A172 (cell line): ENCODE results near the gene TMEM38B. TPM values are rescaled to one million over a fixed set of nuclear protein-coding genes. Genes with fewer than 3 reads are reported as not detected.

Source experiments
- DNase-seq: peaks from one replicate; pipeline ENCODE4 v3.0.0-alpha.2; 2015; ENCODE audit warnings: low spot score
- total RNA-seq: library from RNA; depleted of rRNA; stranded (reverse); fragments of >200 nt; shearing (Covaris generic); gene quantifications from 2 replicates; pipeline ENCODE4 v1.2.3, GENCODE V29; 2014; rRNA removed

The TMEM38B gene, protein sequence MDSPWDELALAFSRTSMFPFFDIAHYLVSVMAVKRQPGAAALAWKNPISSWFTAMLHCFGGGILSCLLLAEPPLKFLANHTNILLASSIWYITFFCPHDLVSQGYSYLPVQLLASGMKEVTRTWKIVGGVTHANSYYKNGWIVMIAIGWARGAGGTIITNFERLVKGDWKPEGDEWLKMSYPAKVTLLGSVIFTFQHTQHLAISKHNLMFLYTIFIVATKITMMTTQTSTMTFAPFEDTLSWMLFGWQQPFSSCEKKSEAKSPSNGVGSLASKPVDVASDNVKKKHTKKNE
- 32.5 and 50.0 TPM in 2 replicates for total RNA-seq

DNA sequence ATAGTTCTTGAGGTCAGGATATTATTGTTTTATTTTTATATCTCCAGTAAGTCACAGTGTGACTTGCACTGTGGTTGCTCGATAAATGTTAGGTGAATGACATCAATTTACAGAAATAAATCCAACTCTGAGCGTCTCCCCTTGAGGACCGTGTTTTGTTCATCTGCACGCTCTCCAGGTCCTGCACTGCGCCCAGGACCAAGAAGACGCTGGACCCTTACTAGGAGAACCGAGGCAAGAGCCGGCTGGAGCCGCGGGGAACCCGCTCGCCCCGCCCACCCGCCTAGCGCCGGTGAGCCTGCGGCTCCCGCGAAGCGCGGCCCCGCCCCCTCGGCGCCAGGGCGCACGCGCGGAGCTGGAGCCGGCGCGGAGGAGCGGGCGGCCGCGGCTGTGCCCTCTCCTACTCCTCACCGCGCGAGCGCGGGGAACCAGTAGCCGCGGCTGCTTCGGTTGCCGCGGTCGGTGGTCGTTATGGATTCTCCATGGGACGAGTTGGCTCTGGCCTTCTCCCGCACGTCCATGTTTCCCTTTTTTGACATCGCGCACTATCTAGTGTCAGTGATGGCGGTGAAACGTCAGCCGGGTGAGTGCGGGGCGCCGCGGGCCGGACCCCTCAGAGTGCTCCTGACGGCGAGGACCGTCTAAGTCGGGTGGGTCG is at the start of gene TMEM38B:
TSS of gene TMEM38B (plus strand) at position 352 of the 658 bp plus-strand sequence. CDS start at position 472, 120 bp downstream.
- peak; percentile 56 for DNase-seq

DNA sequence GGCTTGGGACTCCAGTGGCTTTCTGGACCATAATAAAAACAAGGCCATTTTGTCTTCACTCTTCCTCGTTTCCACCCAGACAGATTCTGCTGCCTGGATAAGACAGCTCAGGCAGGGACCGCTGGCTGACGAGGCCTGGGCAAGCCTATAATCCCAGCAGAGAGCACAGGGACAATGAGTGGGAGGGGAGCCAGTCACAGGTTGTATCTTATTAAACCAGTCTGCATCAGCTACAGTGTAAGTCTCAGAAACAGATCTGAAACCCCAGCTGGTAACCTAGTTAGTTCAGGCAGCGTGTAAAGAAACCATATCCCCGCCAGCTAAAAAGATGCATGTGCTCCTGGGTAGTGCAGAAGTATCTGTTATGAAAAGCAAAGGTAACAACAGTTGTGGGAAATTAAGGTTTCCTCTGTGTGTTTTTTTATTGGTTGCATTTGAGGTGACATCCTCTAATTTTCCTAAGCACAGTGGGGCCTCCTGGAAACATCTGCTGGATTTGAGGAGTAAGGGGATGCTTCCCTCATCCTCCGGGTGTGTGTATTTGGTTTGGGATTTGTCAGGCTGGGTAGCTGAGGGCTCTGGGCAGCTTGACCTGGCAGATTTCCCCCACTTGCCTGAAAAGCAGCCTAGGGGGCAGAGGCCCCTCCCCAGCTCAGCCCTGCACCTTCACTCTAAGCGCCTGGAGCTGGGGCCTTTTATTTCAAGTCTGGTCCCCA is 47.3 kb upstream of the TMEM38B start:
- no peak for DNase-seq

DNA sequence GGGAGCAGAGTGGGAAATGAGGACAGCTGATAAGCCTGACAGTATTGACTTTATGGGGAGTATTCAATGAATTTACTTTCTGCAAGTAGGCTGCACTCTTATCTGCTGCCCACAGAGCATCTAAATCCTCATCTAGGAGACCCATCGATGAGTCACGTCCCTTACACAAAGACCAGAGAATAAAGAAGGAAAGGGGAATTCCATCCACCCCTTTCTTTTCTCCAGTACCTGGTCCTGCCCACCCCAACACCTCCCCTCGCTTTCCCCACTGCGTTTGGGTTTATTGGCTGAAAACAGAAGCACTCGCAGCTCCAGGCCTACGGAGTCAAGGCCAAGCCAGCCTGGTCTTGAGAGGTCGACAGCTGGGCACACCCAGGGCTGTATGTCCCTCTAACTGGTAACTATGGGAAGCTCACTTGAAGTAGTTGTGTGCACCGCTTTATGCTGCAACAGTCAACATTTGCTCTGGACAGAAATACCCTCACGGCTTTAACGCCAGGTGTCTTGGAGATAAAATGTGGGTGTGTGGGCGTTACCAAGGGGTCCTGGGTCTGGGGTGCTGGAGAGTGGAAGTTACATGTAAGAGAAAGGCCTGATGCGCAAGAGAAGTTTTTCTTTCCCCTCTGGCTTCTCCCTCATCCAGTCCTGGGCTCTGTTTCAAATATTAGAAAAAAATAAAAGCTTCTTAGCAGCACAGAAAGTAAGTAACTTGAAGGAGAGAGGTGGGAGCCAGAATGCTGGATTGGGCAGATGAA is 46.6 kb upstream of the TMEM38B start:
- DNase-seq, result peak; percentile 87

DNA sequence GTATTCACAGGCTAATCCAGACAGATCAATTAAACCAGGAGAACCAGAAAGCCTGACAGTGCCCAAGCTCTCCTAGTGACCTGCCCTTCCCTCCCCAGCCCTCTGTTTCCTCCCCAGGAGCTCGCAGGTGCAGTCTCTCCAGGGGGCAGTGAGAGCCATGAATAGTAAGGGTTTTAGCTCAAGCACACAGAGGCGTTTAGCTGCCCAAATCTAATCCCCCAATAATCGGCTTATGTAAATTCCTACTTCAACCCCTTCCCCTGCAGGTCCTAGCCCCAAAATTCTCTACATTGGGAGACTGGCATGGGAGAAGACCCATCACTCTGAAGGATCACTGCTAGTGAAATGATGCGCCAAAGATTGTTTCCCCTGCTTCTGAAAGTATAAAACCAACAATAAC is 42.5 kb upstream of the TMEM38B start:
- DNase-seq, result no peak

DNA sequence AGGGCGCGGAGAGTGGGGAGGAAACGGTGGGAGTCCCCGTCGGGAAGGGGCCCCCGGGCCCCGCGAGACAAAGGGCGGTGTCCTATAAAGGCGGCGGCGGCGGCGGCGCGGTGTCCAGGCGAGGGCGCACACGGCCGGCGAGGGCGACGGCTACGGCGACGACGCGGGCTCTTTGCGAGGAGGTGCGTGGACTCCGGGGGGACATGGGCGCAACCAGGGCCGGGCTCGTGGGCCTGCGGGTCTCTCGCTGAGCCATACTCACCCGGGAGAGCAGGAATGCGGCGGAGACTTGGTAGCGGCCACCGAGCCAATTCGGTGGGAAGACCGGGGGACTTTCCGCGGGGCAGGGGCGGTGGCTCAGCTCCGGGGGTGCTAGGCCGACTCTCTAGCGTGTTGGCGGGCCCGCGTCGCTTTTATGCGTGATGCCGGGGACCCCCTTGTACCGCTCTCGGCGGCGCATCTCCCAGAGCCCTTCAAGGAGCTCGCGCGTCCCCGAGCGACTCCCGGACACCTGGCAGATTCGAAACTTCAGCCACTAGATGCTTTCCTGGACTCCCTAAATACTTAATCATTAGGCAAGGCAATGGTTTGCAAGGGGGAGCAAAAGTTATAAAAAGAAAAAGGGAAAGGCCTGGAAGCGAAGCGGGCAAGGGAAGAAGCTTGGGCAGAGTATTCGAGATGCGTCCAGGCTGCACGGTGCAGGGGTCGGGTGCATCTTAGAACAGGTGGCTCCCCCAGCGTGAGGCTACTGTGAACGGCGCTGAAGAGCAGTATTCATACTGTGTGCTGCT is 38.0 kb upstream of the TMEM38B start:
- DNase-seq, result no peak

DNA sequence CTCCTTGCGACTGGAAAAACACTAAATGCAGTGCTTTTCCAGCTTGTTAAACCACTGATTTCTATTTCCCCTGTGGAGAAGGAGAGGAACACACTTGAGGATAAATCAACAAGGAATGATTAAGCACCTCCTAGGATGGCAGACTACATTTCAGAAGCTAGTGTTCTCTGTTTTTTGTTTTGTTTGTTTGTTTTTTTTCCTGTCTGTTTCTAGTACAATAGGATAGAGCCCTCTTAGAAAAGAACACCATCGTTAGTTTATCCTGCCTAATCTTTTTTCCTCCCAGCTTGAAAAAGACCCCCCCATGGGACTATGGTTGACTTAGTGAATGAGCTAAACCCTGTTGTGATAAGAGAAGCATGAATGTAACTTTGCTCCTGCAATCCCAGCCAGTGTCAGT is 36.0 kb upstream of the TMEM38B start:
- DNase-seq, result no peak

DNA sequence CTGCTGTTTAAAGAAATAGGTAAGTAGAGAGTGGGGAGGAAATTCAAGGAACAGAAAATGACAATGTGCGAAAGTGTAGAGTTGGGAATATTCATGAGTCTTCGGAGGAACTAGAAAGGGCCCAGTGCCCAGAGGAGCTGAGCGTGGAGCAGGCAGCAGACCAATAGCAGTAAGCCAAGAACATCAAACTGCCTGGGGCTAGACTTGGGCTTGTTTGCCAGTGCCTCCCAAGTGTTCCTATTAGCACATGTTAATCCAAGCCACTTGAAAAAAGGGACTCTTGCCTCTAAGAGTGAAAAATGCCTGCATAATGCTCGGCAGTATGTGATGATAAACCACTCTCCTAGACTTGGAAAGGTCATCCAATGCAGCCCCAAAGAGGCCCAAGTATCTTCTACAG is 33.3 kb upstream of the TMEM38B start:
- DNase-seq, result no peak

DNA sequence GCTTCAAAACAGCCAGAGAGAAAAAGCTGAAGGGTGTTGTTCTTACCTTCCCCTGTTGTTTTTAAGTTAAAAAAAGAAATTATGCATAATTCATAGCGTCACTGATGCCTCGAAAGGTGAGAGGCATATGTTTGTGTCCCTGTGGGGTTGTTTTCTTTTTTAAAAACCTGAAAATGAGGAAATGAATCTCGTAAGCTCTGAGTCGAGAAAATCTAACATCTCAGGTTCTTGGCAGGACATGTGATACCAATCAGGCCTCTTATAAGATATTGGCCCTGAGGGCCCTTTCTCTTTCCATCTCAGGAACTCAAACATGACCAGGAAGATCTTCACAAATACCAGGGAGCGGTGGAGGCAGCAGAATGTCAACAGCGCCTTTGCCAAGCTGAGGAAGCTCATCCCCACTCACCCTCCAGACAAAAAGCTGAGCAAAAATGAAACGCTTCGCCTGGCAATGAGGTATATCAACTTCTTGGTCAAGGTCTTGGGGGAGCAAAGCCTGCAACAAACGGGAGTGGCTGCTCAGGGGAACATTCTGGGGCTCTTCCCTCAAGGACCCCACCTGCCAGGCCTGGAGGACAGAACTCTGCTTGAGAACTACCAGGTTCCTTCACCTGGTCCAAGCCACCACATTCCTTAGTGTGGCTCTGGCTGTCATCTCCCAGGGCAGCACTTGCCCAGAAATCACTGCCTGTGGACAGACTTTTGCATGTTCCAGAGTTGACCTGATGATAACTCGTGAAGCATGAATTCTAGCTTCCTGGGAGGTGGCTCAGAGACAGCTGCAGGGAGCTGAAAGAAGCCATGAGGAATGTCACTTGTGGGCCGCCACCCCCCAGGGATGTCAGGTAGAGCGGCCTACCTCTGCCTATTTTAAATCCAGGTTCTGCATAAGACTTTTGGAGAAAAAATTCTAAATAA is 31.9 kb upstream of the TMEM38B start, which contains the start of gene TAL2:
TSS of gene TAL2 (plus strand) at position 274 of the 921 bp plus-strand sequence. CDS start at position 314, 40 bp downstream.
- no peak for DNase-seq

DNA sequence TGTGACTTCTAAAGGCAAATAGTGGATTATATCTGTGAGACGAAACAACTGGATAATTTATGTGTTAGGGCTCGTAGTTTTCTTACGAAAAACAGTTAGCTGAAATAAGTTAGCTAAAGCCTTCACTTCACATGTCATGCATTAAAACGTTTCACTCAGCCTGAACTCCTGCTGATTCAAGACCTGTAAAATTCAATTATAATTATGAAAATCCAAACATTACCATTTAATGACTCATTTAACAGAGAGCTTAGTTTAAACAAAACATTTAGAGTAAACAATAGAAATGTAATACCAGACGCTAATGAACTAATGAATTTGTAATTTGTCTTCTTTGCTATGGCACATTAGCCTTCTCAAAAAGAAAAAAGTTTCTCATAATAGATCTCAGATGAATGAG is 30.4 kb upstream of the TMEM38B start:
- DNase-seq, result no peak

DNA sequence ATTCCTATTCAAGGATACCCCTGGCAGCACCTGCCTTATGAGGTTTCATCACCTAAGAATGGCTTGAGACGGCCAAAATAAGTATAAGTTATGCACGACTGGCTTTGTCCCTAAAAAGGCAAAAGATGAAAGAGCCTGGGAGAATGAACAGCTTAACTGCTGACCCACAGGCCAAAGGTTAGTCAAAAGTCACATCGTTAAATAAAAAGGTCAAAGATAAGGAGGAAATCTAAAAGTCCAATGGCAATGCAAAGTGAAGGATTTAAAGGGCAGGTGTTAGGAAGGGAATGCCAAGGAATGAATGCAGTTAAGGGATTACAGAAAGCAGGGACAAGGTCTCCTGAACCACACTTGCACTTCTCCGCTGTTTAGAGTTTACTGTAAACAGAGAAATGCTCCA is 26.5 kb upstream of the TMEM38B start:
- DNase-seq, result no peak

DNA sequence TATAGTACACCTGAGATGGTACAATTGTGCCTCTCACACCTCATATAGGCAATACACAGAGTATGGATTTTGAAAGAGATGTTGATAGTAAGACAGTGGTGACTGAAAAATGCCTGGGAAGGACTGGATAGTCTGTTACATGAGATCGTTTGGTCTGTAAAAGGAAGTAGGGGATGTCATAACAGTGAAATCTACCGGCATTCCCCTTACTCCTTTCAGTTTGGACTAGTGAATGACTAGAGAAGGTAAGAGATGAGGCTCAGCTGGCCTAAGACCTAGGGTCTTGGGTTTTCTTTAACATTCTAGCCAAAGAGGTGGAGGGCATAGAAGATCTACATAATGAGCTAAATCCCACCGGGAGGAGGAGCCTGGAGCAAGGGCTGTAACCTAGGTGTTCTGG is 24.0 kb upstream of the TMEM38B start:
- no peak for DNase-seq

DNA sequence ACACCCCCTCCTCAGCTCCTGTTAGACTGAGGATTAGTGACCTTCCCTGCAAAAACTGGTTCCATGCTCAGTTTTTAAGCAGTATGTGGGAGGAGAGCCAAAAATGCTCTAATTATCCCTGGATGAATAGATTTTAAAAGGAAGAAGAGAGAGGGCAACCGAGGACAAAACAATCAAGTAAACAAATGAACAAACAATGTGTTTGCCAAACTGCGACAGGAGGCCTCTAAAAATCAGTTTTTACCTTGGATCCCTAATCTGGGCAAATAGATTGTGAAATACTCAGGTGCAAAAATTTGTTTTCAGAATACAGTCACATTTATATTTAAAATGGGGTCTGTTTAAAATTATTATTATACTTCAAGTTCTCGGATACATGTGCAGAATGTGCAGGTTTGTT is 23.6 kb upstream of the TMEM38B start:
- no peak for DNase-seq

DNA sequence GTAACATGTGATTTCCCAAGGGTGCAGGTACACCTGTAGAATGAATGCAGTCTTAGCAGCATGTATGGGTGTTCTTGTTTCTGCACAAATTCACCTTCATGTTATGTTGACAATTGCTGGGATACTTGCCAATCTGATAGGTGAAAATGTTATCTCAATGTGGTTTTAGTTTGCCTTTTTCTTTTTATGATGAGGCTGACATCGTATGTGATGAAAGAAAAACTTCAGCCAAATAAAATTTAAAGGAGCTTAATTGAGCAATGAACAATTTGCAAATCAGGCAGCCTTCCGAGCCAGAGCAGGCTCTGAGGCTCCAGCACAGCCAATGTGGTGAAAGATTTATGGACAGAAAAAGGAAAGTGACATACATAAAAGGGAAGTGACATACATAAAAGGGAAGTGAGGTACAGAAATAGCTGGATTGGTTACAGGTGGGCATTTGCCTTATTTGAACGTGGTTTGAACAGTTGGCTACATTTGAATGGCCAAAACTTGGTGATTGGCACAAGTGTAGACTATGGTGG is 21.6 kb upstream of the TMEM38B start:
- peak; percentile 28 for DNase-seq

DNA sequence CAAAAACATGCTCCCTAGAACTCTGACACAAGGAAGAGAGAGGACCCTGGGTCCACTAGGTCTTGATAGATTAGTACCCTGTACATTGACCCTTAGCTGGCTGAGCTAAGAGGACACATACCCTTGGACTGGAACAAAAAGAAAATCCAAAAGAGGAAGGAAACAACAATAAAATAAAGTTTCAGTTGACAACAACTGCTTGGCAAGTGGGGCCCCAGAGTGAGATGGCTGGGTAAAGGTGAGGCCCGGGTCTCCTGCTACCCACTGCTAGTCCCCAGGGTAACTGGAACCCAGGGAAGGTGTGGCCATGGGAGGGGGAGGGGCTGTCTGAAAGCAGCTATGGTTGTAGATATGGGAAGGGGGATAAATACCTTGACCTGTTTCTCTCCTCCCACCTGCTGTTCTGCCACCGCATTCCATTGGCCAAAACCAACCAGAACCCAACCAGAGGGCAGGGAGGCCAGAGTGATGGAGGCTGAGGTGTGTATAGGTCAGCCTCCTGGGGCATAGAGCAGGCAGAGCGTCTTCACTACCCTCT is 20.4 kb upstream of the TMEM38B start:
- DNase-seq, result no peak

DNA sequence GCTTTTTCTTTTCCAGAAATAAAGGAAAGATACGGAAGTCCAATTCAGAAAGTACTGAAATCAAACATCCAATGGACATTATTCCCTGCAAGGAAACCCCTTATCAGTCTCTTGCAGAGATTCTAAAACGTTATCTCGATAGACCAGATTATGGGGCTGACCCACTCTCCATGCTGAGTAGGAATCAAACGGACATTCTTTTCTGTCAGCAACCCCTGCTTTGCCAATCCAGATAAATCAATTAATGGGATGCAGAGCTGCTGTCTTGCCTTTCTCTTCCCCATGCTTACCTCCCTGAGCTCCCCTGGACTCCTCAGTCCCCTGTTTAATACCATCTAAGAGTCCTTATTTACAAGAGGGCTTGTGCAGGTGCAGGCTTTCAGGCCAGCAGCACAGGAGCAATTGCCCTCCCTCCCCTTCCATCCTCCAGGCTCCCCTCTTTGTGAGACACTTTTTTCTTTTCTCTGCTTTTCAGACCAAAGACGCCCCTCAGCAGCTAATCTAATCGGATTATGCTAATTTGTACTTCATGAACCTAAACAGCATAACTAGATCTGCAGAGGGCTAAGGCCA is 17.9 kb upstream of the TMEM38B start:
- no peak for DNase-seq

DNA sequence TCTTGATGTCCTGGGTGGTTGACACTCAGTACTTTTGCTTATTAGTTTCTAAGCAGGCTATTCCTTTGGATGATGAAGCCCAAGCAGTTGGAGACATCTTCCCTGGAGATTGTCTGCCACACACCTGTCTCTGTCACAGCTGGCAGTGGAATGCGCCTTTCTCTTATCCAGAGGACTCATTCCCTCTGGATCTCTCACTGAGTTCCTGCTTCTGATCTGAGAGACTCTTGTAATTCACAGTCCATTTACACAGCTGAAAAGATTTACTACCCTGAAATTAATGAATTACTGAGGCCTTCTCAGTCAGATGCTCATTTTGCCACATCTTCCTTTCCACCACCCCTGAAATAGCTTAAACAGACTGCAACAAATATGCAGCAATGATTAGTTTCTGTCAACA is 16.2 kb upstream of the TMEM38B start:
- no peak for DNase-seq

DNA sequence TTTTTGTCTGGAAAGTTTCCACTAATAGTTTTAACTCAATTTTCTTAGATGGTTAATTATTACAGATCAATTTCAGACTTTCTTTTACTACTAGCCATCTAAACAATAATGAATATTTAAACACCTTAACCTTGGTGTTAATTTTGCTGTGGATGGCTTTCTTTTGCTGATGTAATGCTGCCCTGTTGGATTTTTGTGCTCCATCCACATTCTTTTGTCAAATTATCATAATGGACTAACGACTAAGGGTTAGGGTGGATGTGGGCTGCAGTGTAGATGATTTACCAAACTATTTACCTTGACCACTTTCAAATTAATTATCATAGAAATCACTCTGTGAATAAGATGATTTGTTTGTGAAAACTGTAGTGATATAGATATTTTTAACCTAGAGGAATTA is 15.6 kb upstream of the TMEM38B start:
- no peak for DNase-seq

DNA sequence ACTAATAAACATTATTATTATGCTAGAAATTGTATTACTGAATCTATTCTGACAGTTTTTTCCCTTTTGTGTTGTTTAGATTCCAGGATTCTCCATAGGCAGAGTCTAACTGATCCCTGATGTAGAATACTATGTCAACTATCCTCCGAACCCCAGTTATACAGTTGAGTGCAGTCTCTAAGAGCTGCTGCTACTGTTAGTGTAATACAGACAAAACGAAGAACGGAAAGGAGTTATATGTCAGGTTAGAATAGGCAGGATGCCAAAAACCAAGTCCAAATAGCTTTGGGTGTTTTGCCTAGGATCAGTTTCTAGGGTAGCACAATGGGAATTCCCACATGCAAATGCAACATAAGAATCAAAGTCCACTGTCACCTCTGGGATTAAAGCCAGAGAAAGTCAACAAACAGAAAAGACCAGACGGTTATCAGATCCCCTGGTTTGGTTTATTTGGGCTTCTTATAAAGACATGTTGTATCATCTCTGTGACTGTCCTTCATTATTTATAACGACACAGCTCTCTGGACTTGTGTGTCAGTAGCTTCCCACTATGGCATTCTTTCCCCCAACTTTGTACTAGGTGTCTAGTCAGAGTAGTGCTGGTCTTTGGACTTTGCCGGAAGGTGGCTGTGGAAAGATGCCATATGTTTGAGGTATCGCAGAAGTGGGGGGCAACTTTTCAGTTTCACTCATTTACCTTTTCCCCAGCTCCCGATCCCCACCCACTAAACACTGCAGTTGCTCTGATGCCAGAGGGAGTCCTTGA is 14.9 kb upstream of the TMEM38B start:
- DNase-seq, result no peak
